Renal cortical epithelial cell (primary cell): Measurements from ENCODE around the gene NPY4R. TPM values are rescaled to one million over a fixed set of nuclear protein-coding genes. Genes with fewer than 3 reads are reported as not detected.
"Not testable (repeated sequence)": the region's sequence is repeated elsewhere in the genome, so short reads cannot be mapped to it uniquely, and the experiment has no call there.

Experiments
- DNase-seq: peaks from one replicate; pipeline ENCODE4 v3.0.0-alpha.2; 2011; ENCODE audit warnings: low read depth
- total RNA-seq: library from RNA; depleted of rRNA; stranded (reverse); fragments of >200 nt; gene quantifications from 2 replicates; pipeline ENCODE4 v1.2.3, GENCODE V29; 2014

NPY4R gene
- total RNA-seq, 1 donor from 2014 or later, result 1.9 TPM

GRCh38 chr10:46455992-46456391, 9.8 kb downstream of the NPY4R start:
- not testable (repeated sequence) for DNase-seq

DNA sequence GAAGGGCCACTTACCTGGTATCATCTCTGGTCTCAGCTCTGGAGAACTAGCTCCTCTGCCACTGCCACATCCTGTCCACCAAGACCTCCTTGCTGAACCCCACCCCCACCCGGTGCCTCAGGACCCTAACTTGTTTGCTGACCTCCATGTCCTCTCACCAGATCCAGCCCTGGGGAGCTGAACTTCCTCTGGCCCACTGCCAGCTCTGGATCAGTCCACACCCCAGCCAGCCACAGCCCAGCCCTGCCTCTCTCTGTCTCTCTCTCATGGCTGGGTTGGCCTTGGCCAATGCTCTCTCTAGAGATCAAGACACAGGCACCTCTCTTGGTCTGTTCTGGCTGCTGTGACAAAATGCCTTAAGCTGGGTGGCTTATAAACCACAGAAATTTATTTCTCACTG, 14.4 kb downstream of the NPY4R start:
- not testable (repeated sequence) for DNase-seq

- DNase-seq, result not testable (repeated sequence)
Observed at GRCh38 chr10:46450829-46451228, 14.9 kb downstream of the NPY4R start.

- not testable (repeated sequence) for DNase-seq
Observed at GRCh38 chr10:46447439-46447838, 18.3 kb downstream of the NPY4R start.

GRCh38 chr10:46445389-46446122, 20.2 kb downstream of the NPY4R start:
- not testable (repeated sequence) for DNase-seq

DNA sequence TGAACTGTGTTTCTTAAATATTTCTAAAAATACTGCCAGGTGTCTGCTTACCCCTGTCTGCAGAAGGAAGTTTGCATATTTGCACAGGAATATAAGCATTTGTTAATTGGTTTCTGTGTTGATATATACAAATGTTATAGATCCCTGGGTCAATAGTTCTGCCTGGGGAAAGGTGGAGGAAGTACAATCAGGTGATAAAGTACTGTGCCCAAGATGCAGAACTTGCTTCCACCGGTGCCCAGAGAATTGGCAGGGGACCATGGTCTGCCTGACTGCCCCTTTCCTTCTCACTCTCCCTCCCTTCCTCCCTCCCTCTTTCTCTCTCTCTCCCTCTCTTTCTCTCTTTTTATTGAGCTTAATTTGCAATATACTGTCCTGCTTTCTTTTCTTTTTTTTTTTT, 22.3 kb downstream of the NPY4R start:
- not testable (repeated sequence) for DNase-seq

GRCh38 chr10:46442706-46443275, 23.0 kb downstream of the NPY4R start:
- not testable (repeated sequence) for DNase-seq

GRCh38 chr10:46441837-46442278, 23.9 kb downstream of the NPY4R start:
- DNase-seq, result not testable (repeated sequence)

DNA sequence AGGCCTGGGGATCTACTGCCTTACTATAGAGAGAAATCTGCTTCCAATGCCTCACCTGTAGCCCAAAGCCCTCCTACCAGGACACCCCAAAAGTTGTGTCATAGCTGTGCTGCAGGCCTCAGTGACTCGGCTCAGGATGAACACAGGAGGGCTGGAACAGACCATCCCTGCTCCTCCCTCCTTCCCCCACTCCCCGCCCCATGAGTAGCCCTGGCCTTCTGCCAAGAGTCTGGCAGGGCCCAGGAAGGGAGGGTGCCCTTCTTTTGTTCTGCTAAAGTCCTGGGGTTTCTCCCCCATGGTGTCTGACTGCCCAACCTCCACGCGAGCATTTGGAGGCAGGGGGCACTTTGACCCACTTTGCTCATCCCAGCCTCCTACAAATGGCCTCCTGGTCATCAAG, 24.8 kb downstream of the NPY4R start:
- not testable (repeated sequence) for DNase-seq

DNA sequence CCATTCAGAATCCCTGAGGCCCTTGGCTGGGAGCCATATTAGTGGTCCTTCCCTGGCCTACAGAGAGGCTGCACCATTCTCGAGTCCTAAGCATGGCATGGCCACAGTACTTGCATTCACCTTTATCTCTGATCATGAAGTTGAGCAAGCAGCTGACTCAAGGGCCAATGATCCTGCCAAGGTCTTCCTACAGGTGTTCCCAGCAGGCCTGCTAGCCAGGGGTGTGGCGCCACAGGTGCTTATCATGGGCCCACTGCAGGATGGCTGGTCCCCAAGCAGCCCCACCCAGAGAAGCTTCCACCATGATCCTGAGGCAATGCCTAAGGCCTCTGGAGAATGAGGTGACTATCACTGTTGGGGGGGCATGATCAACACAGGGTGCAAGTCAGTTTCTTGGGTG, 42.2 kb downstream of the NPY4R start:
- not testable (repeated sequence) for DNase-seq

DNA sequence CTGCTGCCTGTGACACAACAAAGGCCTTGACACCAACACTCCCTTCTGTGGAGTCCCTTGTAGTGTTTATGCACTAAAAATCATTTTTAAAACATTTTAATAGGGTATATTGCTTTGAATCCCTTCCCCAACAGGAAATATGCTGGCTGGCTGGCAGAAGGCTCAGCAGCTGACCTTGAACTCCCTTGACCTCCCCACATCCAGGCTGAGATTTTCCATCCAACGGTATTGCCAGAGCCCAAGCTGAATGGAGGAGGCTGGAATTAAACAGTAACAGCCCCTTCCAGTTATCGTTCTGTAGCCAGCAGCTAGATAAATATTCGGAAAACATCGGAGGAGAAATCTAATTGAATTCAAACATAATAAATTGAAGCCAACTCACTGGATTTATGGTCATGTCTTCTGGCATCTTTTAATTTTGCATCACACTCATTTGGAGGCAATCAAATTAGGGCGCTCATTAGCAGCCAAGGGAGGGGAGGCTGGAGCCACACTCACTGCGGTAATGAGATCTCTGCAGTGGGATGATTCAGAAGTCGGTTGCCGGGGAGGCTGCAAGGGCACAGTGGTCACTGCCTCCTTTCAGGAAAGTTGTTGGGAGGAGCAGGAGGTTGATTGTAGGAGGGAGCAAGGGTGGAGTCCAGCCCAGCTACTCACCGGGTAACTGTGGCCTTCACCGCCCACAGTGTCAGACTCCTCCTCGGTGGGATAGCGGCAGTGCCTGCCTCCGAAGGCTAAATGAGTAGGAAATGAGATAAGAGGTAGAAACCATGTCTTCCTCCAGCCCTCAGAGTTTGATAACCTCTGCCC, 46.0 kb downstream of the NPY4R start:
- not testable (repeated sequence) for DNase-seq

- DNase-seq, result not testable (repeated sequence)
Observed at GRCh38 chr10:46418283-46418682, 47.5 kb downstream of the NPY4R start.

DNA sequence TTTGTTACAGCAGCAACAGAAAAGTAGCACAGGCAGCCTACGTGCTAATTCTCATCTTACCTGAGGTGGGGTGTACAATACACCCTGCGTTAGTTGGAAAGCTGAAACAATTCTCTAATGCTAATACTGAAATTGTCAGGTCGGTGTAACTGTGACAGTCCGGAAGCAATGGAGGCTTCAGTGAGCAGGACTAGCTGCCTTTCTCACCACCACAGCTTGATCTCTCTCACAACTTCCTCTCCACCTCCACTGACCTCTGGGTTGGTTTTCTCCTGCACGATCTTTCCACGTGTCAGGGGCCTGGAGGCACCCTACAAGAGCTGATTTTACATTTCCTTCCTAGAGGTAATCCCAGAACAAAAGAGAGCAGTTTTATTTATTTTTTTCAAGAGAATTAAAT, 50.5 kb downstream of the NPY4R start:
- not testable (repeated sequence) for DNase-seq

DNA sequence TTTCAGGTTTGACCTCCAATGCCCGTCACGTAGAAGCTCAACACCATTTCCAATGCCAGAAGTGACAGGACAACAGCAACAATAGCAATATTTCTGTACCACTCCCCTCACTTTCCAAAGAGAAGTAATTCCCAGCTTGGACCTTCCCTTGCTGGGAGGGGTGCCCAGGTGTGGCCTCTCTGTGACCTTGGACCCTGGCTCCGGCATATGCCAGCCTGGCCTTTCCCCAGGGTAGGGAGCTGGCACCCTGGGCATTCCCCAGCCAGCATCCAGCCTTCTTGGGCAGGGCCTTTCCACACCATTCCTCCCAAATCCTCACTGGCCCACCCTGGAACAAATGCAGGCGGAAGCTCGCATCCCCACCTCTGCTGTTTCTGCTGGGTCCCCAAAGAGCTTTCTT, 53.1 kb downstream of the NPY4R start:
- not testable (repeated sequence) for DNase-seq

DNA sequence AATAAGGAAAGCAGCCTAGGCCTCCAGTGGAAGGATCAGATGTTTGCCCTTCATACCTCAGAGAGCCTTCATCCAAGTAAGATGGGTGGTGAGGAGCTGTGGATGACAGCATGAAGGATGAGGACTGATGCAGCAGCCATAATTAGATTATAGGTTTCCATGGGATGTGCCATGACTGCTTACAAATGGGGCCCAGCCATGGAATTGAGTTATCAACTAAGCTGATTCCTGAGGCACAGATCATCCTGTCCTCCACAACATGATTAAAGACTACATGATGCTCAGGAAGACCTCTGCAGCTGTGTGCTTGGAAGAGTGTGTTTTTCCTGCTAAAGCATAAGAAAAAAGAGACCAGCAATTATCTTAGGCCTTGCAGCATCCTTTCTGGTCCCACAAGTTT, 54.6 kb downstream of the NPY4R start:
- DNase-seq, result not testable (repeated sequence)

Other genes starting within 250 kb of the NPY4R start
- not detected in 2 replicates for gene ANTXRL, start 179.0 kb downstream of the NPY4R start, total RNA-seq
- gene ANXA8L1, start 90.2 kb downstream of the NPY4R start, total RNA-seq, result 1.6 TPM in 1 of 2 replicates, not detected in the other
- gene GPRIN2, start 90.7 kb upstream of the NPY4R start, total RNA-seq, result 29.2 and 30.4 TPM in 2 replicates
- 1.0 TPM in 1 of 2 replicates, not detected in the other for gene SYT15, start 113.2 kb upstream of the NPY4R start, total RNA-seq